Subcutaneous adipose tissue (tissue), 4 donors: Measurements from ENCODE around the gene KRT85. TPM values are rescaled to one million over a fixed set of nuclear protein-coding genes. Genes with fewer than 3 reads are reported as not detected.

Experiments used
- total RNA-seq, 4 donors: library from RNA; depleted of rRNA; stranded (reverse); fragments of >200 nt; gene quantifications; one replicate each; pipeline ENCODE4 v1.1.0, GENCODE V29; 2016
- TF ChIP-seq, protein P1 (sequence below): fragments of 450-650 bp; IDR thresholded peaks from one replicate; pipeline ENCODE4 v1.5.1; 2016; ENCODE audit warnings: low read depth, mild to moderate bottlenecking, control low read depth, antibody characterized with exemption, moderate library complexity

The KRT85 gene
- total RNA-seq, 4 donors from 2014 or later, result not detected

- TF ChIP-seq, protein P1, sequence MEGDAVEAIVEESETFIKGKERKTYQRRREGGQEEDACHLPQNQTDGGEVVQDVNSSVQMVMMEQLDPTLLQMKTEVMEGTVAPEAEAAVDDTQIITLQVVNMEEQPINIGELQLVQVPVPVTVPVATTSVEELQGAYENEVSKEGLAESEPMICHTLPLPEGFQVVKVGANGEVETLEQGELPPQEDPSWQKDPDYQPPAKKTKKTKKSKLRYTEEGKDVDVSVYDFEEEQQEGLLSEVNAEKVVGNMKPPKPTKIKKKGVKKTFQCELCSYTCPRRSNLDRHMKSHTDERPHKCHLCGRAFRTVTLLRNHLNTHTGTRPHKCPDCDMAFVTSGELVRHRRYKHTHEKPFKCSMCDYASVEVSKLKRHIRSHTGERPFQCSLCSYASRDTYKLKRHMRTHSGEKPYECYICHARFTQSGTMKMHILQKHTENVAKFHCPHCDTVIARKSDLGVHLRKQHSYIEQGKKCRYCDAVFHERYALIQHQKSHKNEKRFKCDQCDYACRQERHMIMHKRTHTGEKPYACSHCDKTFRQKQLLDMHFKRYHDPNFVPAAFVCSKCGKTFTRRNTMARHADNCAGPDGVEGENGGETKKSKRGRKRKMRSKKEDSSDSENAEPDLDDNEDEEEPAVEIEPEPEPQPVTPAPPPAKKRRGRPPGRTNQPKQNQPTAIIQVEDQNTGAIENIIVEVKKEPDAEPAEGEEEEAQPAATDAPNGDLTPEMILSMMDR, result no peak
These were observed 15.6 kb upstream of the KRT85 start for GRCh38 chr12:52382854-52383253.

DNA sequence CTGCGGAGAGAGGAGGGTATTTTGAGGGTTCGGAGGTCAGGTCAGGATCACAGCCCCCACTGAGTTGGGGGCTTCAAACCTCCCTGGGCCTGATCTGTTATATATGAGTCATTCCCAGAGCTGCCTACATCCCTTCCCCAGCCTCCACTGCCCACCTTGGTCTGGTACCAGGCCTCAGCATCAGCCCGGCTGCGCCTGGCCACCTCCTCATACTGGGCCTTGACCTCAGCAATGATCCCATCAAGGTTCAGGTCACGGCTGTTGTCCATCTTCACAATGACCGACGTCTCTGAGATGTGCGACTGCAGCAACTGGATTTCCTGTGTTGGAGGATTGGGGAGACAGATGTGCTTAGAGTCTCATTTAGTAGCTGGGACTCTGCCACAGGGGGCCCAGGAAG, 13.9 kb upstream of the KRT85 start:
- TF ChIP-seq, protein P1, result no peak

GRCh38 chr12:52380271-52380694, 13.0 kb upstream of the KRT85 start:
- TF ChIP-seq, protein P1, result no peak

DNA sequence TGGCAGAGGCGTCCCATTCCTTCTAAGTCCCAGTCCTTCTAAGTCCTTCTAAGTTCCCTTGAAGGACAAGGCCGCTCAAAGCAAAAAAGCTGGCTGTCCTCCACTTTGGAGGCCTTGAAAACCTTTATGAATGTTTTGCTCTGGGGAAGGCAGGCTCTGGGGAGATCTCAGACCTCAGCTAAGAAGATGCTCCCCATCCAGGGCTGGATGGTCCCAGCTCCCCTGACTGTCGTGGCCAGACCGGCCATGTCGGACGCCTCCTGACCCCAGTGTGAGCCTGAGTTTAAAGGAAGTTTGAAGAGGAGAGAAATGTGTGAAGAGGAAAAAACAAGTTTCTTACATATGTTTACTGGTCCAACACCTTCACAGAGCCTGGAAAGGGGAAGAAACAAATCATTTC, 12.3 kb upstream of the KRT85 start:
- TF ChIP-seq, protein P1, result no peak

DNA sequence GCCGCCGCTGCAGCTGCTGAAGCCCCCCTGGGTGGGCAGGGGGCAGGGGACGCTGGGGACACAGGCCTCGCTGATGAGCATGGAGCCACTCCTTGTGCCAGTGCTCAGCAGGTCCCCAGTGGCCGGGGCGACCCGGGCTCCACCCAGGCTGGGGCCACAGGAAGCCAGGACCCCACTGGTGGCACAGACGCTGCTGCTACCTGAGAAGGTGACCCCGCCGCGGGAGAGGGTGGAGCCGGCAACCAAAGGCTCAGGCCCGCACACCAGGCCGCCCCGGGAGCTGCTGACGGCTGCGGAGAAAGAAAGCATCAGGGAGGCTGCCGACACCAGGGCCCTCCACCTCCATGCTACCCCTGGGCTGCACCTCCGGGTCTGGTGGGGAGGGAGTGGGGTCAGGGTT, 10.8 kb upstream of the KRT85 start:
- TF ChIP-seq, protein P1, result no peak

GRCh38 chr12:52377266-52377665, 10.0 kb upstream of the KRT85 start:
- TF ChIP-seq, protein P1, result no peak

- TF ChIP-seq, protein P1, result no peak
These were observed 5.2 kb upstream of the KRT85 start for GRCh38 chr12:52372216-52373154.
